Measurements from ENCODE around the gene WNT4. TPM values are rescaled to one million over a fixed set of nuclear protein-coding genes. Genes with fewer than 3 reads are reported as not detected.
A peak's percentile ranks its signal among the peaks of the same experiment; 100 is the strongest.

Gene WNT4
- total RNA-seq, 1 donor: under 0.01 TPM

GRCh38 chr1:22126531-22126930, 16.4 kb downstream of the WNT4 start:
- H3K4me3 ChIP-seq (ENCODE audit: insufficient read depth, low read length): no peak overlapping the region
- DNase-seq (ENCODE audit: insufficient read length, low spot score, missing footprints): peak; percentile 64

GRCh38 chr1:22124592-22125229, 18.2 kb downstream of the WNT4 start:
- Histone ChIP-seq H4K20me1 (ENCODE audit: insufficient read depth, low read length) (peaks cover 40% of the 10 kb centered on the region), H3K27me3 (ENCODE audit: insufficient read depth, low read length) (no peaks in the 10 kb centered on the region)
- TF ChIP-seq CTCF (IDR thresholded peaks at IDR 0.05; ENCODE audit: extremely low read depth, low read depth, low read length): no peak

More at GRCh38 chr1:22126531-22126930, 16.4 kb downstream of the WNT4 start:
- Histone ChIP-seq H3K27me3 (ENCODE audit: insufficient read depth, low read length) (no peaks in the 10 kb centered on the region), H4K20me1 (ENCODE audit: insufficient read depth, low read length) (peaks cover 38% of the 10 kb centered on the region), H3K9me3 (ENCODE audit: low read depth, low read length) (no peaks in the 10 kb centered on the region), H3K4me1 (ENCODE audit: insufficient read depth, low read length) (peaks cover 8% of the 10 kb centered on the region), H3K79me2 (ENCODE audit: insufficient read depth, low read length) (no peaks in the 10 kb centered on the region), H2AFZ (ENCODE audit: low read length) (no peak overlapping the region), H3K36me3 (ENCODE audit: insufficient read depth, low read length) (no peaks in the 10 kb centered on the region), H3K4me2 (ENCODE audit: insufficient read depth, low read length) (no peak overlapping the region), H3K27ac (ENCODE audit: low read depth, low read length) (no peak overlapping the region)
- no peak for TF ChIP-seq CTCF (IDR thresholded peaks at IDR 0.05; ENCODE audit: extremely low read depth, low read depth, low read length)

GRCh38 chr1:22123901-22124404, 18.9 kb downstream of the WNT4 start:
- DNase-seq (ENCODE audit: insufficient read length, low spot score, missing footprints): peak; percentile 41
- Histone ChIP-seq H3K4me2 (ENCODE audit: insufficient read depth, low read length) (no peak overlapping the region), H3K27ac (ENCODE audit: low read depth, low read length) (no peak overlapping the region), H4K20me1 (ENCODE audit: insufficient read depth, low read length) (peaks cover 46% of the 10 kb centered on the region), H3K36me3 (ENCODE audit: insufficient read depth, low read length) (no peaks in the 10 kb centered on the region), H3K4me1 (ENCODE audit: insufficient read depth, low read length) (peaks cover 8% of the 10 kb centered on the region), H3K9me3 (ENCODE audit: low read depth, low read length) (no peaks in the 10 kb centered on the region), H3K27me3 (ENCODE audit: insufficient read depth, low read length) (no peaks in the 10 kb centered on the region), H2AFZ (ENCODE audit: low read length) (no peak overlapping the region), H3K4me3 (ENCODE audit: insufficient read depth, low read length) (no peak overlapping the region), H3K79me2 (ENCODE audit: insufficient read depth, low read length) (no peaks in the 10 kb centered on the region)
- TF ChIP-seq CTCF (IDR thresholded peaks at IDR 0.05; ENCODE audit: extremely low read depth, low read depth, low read length): no peak

More at GRCh38 chr1:22124592-22125229, 18.2 kb downstream of the WNT4 start:
- peak; percentile 59 for DNase-seq (ENCODE audit: insufficient read length, low spot score, missing footprints)
- Histone ChIP-seq H3K79me2 (ENCODE audit: insufficient read depth, low read length) (no peaks in the 10 kb centered on the region), H2AFZ (ENCODE audit: low read length) (no peak overlapping the region), H3K27ac (ENCODE audit: low read depth, low read length) (no peak overlapping the region), H3K4me3 (ENCODE audit: insufficient read depth, low read length) (no peak overlapping the region), H3K9me3 (ENCODE audit: low read depth, low read length) (no peaks in the 10 kb centered on the region), H3K4me2 (ENCODE audit: insufficient read depth, low read length) (no peak overlapping the region), H3K36me3 (ENCODE audit: insufficient read depth, low read length) (no peaks in the 10 kb centered on the region), H3K4me1 (ENCODE audit: insufficient read depth, low read length) (peaks cover 8% of the 10 kb centered on the region)

GRCh38 chr1:22123071-22123390, 19.9 kb downstream of the WNT4 start:
- Histone ChIP-seq H3K27ac (ENCODE audit: low read depth, low read length) (no peak overlapping the region), H3K36me3 (ENCODE audit: insufficient read depth, low read length) (peaks cover 7% of the 10 kb centered on the region), H4K20me1 (ENCODE audit: insufficient read depth, low read length) (peaks cover 52% of the 10 kb centered on the region), H3K9me3 (ENCODE audit: low read depth, low read length) (no peaks in the 10 kb centered on the region), H3K4me3 (ENCODE audit: insufficient read depth, low read length) (no peak overlapping the region), H3K4me2 (ENCODE audit: insufficient read depth, low read length) (no peak overlapping the region), H2AFZ (ENCODE audit: low read length) (no peak overlapping the region), H3K27me3 (ENCODE audit: insufficient read depth, low read length) (no peaks in the 10 kb centered on the region), H3K4me1 (ENCODE audit: insufficient read depth, low read length) (peaks cover 8% of the 10 kb centered on the region), H3K79me2 (ENCODE audit: insufficient read depth, low read length) (no peaks in the 10 kb centered on the region)
- no peak for TF ChIP-seq CTCF (IDR thresholded peaks at IDR 0.05; ENCODE audit: extremely low read depth, low read depth, low read length)
- peak; percentile 86 for DNase-seq (ENCODE audit: insufficient read length, low spot score, missing footprints)

Measured in osteoblast (primary cell).